ENCODE data around the gene PRKG2.

Gene PRKG2

GRCh38 chr4:81071013-81071412 lies 144.0 kb downstream of the PRKG2 start:
- DNase-seq (ENCODE audit: low spot score), result no peak
- no peak for TF ChIP-seq CTCF (IDR thresholded peaks at IDR 0.05)
- H3K27ac ChIP-seq, result no peak overlapping the region
- no peak overlapping the region for H3K4me3 ChIP-seq

- DNase-seq (ENCODE audit: low spot score), result no peak
- H3K27ac ChIP-seq, result no peak overlapping the region
- no peak overlapping the region for H3K4me3 ChIP-seq
- TF ChIP-seq CTCF (IDR thresholded peaks at IDR 0.05), result peak; percentile 77
These were observed 145.2 kb downstream of the PRKG2 start for GRCh38 chr4:81069706-81070331.

- Histone ChIP-seq H3K27ac (no peak overlapping the region), H3K4me3 (no peak overlapping the region)
- TF ChIP-seq CTCF (IDR thresholded peaks at IDR 0.05), result no peak
- DNase-seq (ENCODE audit: low spot score), result no peak
These were observed 149.6 kb downstream of the PRKG2 start for GRCh38 chr4:81065446-81065845.

- DNase-seq (ENCODE audit: low spot score), result no peak
- TF ChIP-seq CTCF (IDR thresholded peaks at IDR 0.05), result no peak
- Histone ChIP-seq H3K27ac (no peak overlapping the region), H3K4me3 (no peak overlapping the region)
These were observed 153.0 kb downstream of the PRKG2 start for GRCh38 chr4:81062001-81062400.

- no peak overlapping the region for H3K27ac ChIP-seq
- TF ChIP-seq CTCF (IDR thresholded peaks at IDR 0.05), result no peak
- no peak overlapping the region for H3K4me3 ChIP-seq
- no peak for DNase-seq (ENCODE audit: low spot score)
These were observed 153.7 kb downstream of the PRKG2 start for GRCh38 chr4:81061344-81061730.

GRCh38 chr4:81060587-81061343 lies 154.3 kb downstream of the PRKG2 start:
- Histone ChIP-seq H3K27ac (no peak overlapping the region), H3K4me3 (no peak overlapping the region)
- no peak for DNase-seq (ENCODE audit: low spot score)
- no peak for TF ChIP-seq CTCF (IDR thresholded peaks at IDR 0.05)

GRCh38 chr4:81058621-81059020 lies 156.4 kb downstream of the PRKG2 start:
- Histone ChIP-seq H3K4me3 (no peak overlapping the region), H3K27ac (no peak overlapping the region)
- no peak for TF ChIP-seq CTCF (IDR thresholded peaks at IDR 0.05)
- no peak for DNase-seq (ENCODE audit: low spot score)
